Epithelial cell of prostate (primary cell): ENCODE measurements around the gene PTK7.
A peak's percentile ranks its signal among the peaks of the same experiment; 100 is the strongest.

ENCODE experiments used
- DNase-seq: peaks from one replicate; pipeline ENCODE4 v3.0.0-alpha.2; 2011; ENCODE audit warnings: low read depth, low spot score
- H3K27ac ChIP-seq: fragments of 450-650 bp; 2 replicates; pipeline ENCODE4 v1.5.1; 2017; ENCODE audit warnings: mild to moderate bottlenecking

The PTK7 gene

DNA sequence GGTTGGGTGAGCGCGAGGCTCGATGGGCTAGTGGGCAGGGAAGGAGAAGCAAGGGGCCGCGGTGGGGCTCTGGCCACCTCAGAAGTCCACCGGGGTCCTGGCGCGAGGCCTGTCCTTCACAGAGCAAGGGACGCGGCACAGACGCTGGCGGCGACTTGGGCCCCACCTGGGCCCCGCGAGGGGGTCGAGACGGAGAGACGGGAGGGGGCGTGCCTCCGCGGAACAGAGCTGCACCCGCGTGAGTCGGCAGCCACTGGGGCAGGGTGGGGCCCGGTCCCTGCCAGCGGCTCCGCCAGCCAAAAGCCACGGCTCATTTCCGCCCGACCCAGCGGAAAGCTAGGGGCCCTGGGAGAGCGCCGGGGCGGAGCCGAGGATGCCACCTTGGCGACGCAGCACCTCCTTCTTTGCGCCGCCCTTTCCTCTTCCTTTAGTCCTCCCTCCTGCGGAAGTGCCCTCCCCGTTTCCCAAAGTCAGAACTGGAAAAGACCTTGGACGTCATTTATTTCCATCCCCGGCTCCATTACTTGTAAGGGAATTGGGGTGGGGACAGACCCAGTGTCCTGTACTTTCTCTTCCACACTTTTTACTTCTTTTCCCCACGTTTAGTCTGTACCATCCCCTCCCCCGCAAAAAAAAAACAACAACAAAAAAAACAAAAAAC, 22.4 kb upstream of the PTK7 start, which contains the start of gene CUL7:
TSS of gene CUL7 (minus strand) at position 307 of the 661 bp plus-strand sequence. CDS start 1,063 bp downstream, outside the sequence.
- H3K27ac ChIP-seq, result peak within 1 kb of the TSS; percentile 78
- DNase-seq, result peak; percentile 63

DNA sequence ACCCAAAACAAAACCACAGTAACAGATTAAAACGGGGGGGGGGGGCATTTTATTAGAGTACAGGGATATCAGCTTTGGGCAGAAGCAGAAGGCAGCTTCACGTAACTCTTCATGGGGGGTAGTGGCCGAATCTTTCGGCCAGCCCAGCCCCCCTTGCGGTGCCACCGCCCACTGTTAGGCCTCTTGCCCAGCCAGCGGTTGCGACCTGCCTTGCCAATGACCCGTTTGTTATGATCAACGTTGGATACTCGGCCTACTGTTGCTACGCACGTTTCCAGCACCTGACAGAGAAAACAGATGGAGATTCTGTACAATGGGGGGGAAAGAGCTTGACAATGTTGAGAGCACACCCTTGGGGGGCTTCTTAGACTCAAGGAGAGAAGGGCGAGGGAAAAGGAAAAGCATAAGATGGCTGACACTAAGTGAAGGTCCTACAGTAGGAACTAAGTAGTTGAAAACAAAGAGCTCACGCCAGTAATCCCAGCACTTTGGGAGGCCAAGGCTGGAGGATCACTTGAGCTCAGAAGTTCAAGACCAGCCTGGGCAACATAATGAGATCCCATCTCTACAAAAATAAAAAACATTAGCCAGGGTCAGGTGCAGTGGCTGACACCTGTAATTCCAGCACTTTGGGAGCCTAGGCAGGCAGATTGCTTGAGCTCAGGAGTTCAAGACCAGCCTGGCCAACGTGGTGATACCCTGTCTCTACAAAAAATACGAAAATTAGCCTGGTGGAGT, 21.7 kb upstream of the PTK7 start:
- DNase-seq, result no peak
- H3K27ac ChIP-seq, result peak overlapping the region; percentile 78

DNA sequence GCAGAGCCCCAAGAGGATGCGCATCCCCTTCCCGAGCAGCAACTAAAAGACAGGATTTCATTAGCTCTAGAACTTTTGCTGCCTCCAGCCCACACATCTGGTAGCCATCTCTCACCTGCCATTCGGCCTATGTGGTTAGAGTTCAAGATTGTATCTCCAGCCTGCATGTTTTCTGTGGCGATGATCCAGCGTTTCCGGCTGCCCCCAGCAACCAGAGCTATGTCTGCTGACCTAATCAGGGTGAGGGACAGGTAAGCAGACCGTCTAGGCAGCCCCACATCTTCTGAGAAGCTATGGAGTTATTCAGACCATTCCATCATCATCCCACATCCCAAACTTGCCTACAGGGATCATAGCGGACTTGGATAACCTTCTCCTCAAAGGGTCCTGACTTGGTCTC, 20.1 kb upstream of the PTK7 start:
- peak overlapping the region; percentile 78 for H3K27ac ChIP-seq
- DNase-seq, result no peak

DNA sequence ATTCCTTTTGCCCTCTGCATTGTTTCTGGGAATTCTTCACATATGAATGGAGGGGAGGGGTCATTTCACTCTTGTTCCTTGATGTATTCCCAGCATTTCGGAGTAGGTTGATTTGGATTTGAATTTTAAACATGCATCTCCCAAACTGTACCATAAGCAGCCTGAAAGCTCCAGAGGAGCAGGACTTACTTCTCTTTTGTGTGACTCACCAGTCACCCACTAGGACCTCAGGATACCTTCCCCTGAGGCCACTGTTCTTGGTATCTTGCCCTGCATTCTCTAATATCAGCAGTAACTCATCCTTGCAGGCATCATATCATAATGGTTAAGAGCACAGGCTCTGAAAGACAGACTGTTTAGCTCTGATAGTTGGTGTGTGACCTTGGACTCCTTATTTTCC, 17.6 kb upstream of the PTK7 start:
- H3K27ac ChIP-seq, result peak overlapping the region; percentile 75
- no peak for DNase-seq

DNA sequence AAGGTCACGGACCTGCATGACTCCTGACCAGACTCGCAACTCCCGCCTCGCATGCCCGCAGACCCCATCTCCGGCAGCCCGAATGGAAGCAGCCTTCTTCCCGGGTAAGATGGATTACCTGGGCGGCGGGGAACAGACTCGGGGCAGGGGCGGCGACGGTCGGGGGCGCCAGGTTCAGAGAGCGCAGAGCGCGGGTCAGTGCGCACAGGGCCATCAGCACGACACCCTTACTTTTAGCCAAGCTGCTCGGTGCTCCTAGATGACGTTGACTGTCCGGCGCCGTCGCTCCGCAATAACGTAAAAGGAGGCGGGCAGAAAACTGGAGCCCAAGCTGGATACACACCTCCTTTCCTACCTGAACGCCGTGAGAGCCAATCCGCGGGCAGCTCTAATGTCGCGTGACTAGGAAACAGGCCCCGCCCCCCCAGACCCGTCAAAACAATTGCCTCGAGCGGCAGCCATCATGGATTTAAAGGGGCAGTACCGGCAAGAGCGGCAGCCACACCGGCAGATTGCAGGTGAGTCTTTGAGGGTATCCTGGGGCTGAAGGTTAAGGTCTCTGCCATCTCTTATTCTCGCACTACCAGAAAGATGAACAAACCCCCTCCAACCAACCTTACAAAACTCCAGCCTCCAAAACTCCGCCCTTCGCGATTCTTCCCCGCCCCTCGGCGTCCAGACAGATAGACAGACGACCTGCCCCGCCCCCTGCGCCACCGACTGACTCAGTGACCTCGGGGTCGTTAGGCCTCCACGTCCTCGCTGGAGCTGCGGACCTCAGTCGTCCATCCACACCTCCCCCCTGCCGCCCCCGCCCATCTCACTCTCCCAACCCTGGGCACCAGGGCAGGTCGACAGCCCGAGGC, 16.7 kb upstream of the PTK7 start, which contains the start of the genes KLC4 and MRPL2:
TSS of gene KLC4 (plus strand) at position 464 of the 866 bp plus-strand sequence. CDS start 1,705 bp downstream, outside the sequence.
TSS of gene MRPL2 (minus strand) at position 267 of the 866 bp plus-strand sequence. CDS start at position 214, 53 bp downstream.
- peak; percentile 92 for DNase-seq
- peak within 1 kb of the TSS; percentile 75 for H3K27ac ChIP-seq

DNA sequence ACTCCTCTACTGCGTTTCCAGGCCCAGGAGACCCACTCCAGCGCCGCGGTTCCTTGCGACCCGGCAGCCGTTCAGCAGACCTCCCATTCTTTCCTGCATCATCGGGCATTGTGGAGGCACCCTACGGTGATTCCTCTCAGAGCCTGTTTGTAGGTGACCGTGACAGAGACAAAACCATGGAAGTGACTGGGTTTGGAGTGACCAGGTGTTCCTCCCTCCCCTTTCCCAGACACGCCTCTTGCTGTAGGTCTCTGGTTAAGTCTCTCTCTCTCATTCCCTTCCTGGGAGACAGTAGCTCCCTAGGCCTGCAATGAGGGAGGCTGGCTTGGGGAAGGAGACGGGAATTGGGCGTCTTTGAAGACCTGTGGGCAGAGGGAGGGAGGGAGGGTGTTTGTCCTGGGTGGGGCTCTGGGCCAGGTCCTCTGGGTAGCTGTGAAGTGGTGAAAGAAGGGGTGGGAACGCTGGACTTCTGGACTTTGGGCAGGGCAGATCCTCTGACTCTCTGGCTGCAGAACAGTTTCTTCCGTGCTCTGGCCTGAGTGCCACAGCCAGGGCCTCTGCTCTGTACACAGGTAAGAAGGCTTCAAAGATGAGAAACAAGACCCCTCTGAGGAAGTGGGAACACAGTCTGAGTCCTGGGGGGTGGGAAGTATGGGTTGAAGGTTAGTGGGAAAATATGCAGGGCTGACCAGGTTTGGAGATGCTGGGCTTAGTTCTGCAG, 15.9 kb upstream of the PTK7 start:
- DNase-seq, result peak; percentile 34
- H3K27ac ChIP-seq, result peak overlapping the region; percentile 75

DNA sequence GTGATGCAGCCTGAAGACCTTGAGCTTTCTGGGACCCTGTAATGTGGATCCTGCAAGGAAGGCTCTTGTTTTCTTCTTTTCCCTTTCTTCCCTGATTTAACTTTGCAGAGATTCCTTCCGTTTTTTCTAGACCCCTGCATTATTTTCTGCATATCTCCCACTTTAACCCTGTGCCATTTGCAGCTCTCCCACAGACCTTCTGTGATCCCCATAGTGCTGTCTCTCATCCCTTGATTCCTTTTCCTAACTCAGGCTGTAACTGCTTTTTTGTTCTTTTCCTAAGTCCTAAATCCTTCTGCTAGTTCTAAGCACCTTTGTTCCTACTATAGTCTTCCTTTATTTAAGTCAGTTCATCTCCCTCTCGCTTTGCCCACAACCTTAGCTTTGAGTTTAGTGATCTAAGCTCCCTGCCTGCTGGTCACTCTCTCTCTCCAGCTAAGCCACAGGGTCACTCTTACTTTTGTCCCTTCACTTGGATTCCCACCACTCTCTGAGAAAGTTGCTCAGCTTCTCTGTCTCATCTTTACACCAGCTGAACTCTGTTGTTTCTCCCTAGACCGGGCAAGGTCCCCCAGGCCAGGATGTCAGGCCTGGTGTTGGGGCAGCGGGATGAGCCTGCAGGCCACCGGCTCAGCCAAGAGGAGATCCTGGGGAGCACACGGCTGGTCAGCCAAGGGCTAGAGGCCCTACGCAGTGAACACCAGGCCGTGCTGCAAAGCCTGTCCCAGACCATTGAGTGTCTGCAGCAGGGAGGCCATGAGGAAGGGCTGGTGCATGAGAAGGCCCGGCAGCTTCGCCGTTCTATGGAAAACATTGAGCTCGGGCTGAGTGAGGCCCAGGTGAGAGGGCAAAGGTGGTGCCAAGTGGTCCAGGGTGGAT, 15.1 kb upstream of the PTK7 start:
- no peak for DNase-seq
- peak overlapping the region; percentile 75 for H3K27ac ChIP-seq

DNA sequence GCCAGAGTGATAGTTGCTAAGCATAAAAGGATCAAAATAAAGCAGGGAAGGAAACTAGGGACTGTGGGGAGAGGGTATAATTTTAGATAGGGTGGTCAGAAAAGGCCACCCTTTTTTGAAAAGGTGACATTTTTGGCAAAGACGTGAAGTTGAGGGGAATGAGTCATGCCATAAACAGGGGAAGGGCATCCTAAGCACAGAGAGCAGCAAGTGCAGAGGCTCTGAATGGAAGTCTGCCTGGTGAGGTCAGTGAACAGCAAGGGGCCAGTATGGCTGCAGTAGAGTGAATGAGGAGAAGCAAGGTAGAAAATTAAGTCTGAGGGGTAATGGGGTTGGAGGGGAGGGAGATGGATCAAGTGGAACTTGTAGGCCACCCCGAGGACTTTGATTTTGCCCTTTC, 14.3 kb upstream of the PTK7 start:
- H3K27ac ChIP-seq, result no peak overlapping the region
- DNase-seq, result no peak

DNA sequence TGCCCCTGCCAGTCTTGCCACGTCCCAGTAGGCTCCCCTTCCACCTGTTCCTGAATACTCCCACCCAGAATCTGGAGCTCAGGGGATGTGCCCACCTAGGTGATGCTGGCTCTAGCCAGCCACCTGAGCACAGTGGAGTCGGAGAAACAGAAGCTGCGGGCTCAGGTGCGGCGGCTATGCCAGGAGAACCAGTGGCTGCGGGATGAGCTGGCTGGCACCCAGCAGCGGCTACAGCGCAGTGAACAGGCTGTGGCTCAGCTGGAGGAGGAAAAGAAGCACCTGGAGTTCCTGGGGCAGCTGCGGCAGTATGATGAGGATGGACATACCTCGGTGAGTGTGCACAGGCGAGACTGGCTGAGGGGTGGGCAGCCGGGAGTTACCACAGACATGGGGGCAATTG, 13.3 kb upstream of the PTK7 start:
- H3K27ac ChIP-seq, result no peak overlapping the region
- no peak for DNase-seq

DNA sequence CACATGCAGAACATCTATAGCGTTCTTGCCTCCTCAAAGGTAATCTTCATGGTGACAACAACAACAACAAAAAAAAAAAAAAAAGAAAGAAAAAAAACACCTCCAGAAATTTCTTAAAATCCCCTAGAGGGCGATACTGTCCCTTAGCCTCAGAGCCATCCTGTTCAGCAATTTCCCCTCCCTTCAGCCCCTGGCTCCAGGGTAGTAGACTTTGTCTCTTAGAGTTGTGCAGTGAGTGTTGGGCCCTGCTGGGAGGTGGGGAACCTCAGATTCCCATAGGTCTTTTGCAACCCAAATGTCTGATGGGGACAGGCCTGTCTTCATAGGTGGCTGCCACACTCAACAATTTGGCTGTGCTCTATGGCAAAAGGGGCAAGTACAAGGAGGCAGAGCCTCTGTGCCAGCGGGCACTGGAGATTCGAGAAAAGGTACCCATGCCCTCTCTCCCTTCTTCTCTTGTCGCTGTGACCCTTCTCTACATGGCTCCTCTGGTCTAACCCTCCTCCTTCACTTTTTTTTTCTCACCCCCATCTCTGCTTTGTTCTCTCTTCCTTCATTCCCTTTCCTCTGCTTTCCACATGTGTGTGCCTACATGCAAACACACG, 6.0 kb upstream of the PTK7 start:
- H3K27ac ChIP-seq, result no peak overlapping the region
- DNase-seq, result no peak

DNA sequence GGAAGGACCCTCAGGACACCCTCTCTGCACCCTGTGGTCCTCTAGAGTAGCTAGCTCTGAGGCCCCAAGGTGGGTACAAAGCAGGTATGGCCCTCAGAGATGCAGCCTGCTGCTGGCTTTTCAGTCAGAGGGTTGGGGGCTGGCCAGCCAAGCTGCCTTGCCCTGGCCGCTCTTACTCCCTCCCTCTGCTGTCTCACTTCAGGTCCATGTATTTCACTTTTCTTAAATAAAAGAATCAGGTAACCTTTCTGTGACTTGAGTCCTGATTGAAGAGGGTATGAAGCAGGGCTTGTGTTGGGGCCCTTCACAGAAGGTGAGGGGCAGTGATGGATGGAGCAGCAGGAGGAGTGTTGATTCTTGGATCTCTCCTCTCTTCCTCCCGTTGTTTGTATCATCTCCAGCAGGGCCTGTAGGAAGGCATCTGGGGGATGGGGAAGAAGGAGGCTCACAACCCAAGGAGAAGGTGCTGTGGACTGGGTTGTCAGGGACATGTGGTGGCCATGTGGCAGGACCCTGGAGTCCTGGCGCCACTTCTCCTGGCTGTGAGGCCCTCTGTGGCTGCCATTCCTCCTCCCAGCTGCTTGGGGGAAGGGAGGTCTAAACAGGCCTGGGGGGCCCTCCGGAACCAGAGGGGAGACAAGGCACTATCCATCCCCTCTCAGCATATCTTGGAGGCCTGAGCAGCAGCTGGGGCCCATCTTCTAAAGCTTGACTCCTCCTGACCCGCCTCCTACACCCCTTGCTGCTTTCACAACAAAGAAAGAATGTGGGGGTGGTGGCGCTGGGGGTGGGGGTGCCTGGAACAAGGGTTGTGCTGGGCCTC, 1.1 kb upstream of the PTK7 start:
- H3K27ac ChIP-seq, result no peak overlapping the region
- DNase-seq, result no peak

DNA sequence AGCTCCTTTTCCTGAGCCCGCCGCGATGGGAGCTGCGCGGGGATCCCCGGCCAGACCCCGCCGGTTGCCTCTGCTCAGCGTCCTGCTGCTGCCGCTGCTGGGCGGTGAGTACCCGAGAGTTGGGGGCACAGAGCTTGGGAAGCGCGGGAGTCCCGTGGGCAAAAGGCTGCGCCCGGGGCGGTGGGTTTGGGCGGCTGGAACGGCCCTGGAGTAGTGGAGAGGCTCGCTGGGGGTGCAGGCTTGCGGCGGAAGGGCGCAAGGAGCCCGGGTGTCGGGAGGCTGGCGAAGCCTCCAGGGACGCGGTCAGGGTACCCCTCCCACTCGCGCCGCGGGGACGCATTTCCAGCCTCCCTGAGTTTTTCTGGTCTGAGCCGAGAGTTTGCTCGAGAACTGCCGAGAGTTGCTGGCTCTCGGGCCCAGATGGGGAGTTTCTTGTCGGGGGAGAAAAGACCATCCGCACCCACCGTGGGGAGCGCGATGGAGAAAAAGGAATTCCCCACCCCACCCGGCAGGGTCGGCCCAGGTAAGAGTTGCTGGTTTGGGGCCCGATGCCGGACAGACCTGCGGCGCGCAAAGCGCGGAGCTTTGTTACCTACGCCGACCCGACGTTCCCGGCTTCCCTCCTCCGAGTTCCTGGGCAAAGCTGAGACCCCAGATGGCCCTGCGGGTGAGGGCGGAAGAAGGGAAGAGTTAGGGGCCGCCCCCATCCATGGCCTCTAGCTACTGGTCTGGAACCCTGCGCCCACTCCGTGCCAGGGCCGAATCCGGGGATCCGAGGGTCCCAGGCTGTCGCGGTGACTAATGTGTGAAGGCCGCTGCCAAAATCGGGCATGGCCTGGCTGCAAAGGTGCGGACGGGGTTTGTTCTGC, 584 bp downstream of the PTK7 start:
- H3K27ac ChIP-seq, result peak overlapping the region; percentile 48
- no peak for DNase-seq

DNA sequence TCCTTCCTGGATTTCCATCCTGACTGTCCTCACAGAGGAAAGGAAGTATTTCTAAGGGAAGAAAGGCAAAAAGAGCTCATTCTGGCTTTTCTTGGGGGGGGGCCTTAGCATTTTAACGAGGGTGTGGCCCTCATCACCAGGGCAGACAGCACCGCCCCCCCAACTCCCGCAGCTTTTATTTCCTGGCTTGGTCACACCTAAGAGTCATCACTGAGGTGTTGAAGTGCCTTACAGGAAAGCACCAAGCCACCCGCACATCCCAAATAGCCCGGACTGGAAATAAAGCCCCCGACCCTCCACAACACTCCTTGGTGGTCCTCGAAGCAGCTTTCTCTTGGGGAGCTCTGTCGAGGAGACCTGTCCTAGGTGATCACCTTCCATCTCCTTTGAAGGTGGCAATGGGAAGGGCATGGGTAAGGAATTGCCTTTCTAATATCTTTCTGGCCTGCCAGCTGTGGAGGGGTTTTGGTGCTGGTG, 1.3 kb downstream of the PTK7 start:
- peak overlapping the region; percentile 48 for H3K27ac ChIP-seq
- DNase-seq, result no peak

DNA sequence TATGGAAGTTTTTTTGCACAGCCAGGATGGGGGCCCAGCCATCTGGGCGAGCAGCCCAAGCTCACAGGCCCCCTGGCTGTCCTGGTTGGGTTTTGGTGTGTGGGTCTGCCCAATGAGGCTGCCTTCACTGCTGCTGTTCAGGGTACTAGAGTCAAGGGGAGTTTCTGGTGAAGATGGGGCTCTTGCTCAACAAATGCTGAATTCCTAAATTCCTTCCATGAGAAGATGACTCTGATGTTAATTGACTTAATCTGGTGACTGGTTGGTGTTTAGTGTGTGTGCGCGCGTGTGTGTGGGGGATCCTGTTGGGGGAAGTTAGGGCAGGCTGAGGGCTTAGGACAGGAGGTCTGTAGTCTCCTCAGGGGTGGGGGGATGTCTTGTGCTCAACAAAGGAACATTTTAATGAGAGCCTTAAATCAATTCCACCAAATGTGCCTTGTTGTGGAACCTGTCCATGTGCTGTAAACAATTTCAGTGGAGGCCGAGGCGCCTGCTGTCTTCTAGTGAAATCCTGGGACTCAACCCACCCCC, 1.9 kb downstream of the PTK7 start:
- no peak overlapping the region for H3K27ac ChIP-seq
- DNase-seq, result no peak

DNA sequence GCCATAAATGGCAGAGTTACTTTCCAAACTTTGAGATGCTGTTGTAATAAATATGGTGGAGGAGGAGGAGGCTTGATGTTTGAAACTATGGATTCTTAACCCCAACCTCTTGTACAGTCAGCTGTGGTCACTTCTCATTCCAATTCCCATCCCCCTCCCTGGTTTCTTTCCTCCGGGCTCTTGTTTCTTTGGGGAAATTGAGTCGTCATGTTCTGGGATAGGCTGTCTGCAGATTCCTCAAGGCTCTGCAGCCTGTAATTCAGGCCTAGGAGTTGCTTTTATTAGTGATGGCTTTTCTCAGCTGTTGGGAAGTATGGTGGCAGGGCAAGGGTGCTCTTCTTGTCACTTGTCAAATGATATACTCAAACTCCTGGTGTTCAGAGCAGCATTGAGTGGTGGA, 2.6 kb downstream of the PTK7 start:
- no peak for DNase-seq
- no peak overlapping the region for H3K27ac ChIP-seq

DNA sequence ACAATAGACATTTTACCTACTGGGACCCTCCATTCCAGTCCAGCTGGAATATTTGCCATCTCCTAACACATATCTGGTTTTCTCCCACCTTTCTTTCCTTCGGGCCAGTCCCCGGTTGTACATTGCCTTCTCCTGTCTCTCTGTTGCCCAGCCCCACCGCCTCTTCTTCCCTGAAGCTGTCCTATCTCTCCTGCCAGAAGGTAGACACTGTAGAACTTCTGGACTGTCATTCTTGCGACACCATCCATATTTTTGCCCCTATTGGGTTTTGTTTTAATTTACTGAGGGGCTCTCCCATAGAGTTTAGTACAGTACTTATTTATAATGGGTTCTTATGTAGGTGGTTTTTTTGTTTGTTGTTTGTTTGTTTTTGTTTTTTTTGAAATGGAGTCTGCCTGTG, 4.9 kb downstream of the PTK7 start:
- H3K27ac ChIP-seq, result no peak overlapping the region
- DNase-seq, result no peak
